KOPT-K1 (cell line): Measurements from ENCODE around the gene UBE2G1.
"Not testable (repeated sequence)": the region's sequence is repeated elsewhere in the genome, so short reads cannot be mapped to it uniquely, and the experiment has no call there.

Experiments used
- H3K27ac ChIP-seq: fragments of 200-600 bp; sonication (generic); 2 replicates; pipeline ENCODE4 v1.5.1; 2016; ENCODE audit warnings: antibody characterized with exemption, mild to moderate bottlenecking, low read depth, low read length; ENCODE audit not compliant: poor library complexity, severe bottlenecking
- H3K36me3 ChIP-seq: fragments of 200-600 bp; sonication (generic); 2 replicates; pipeline ENCODE4 v1.5.1; 2017; ENCODE audit warnings: antibody characterized with exemption, mild to moderate bottlenecking, low read length, moderate library complexity; ENCODE audit not compliant: insufficient read depth
- H3K9me3 ChIP-seq: fragments of 200-600 bp; sonication (generic); 2 replicates; pipeline ENCODE4 v1.5.1; 2017; ENCODE audit warnings: antibody characterized with exemption, low read length, mild to moderate bottlenecking; ENCODE audit not compliant: insufficient read depth, poor library complexity, severe bottlenecking

UBE2G1 gene

GRCh38 chr17:4387137-4387536 lies 20.7 kb upstream of the UBE2G1 start:
- no peaks in the 10 kb centered on the region for H3K9me3 ChIP-seq
- H3K27ac ChIP-seq, result no peak overlapping the region
- H3K36me3 ChIP-seq, result no peaks in the 10 kb centered on the region

GRCh38 chr17:4386406-4386805 lies 19.9 kb upstream of the UBE2G1 start:
- Histone ChIP-seq H3K36me3 (no peaks in the 10 kb centered on the region), H3K27ac (no peak overlapping the region), H3K9me3 (no peaks in the 10 kb centered on the region)

GRCh38 chr17:4381690-4382671 lies 15.5 kb upstream of the UBE2G1 start:
- no peaks in the 10 kb centered on the region for H3K36me3 ChIP-seq
- H3K27ac ChIP-seq, result peak overlapping the region; percentile 29
- H3K9me3 ChIP-seq, result no peaks in the 10 kb centered on the region

GRCh38 chr17:4378626-4379025 lies 12.2 kb upstream of the UBE2G1 start:
- Histone ChIP-seq H3K9me3 (no peaks in the 10 kb centered on the region), H3K36me3 (no peaks in the 10 kb centered on the region), H3K27ac (no peak overlapping the region)

- H3K9me3 ChIP-seq, H3K27ac ChIP-seq, H3K36me3 ChIP-seq: not testable (repeated sequence)
These were observed 10.8 kb upstream of the UBE2G1 start for GRCh38 chr17:4377247-4377646.

GRCh38 chr17:4375796-4376440 lies 9.4 kb upstream of the UBE2G1 start:
- H3K9me3 ChIP-seq, H3K36me3 ChIP-seq: not testable (repeated sequence)
- H3K27ac ChIP-seq, result peak overlapping the region; percentile 69

GRCh38 chr17:4375039-4375748 lies 8.7 kb upstream of the UBE2G1 start:
- Histone ChIP-seq H3K9me3 (no peaks in the 10 kb centered on the region), H3K27ac (peak overlapping the region; percentile 69), H3K36me3 (no peaks in the 10 kb centered on the region)

GRCh38 chr17:4369557-4370230 lies 3.2 kb upstream of the UBE2G1 start:
- Histone ChIP-seq H3K27ac (no peak overlapping the region), H3K9me3 (no peaks in the 10 kb centered on the region), H3K36me3 (no peaks in the 10 kb centered on the region)

GRCh38 chr17:4368341-4368740 lies 1.9 kb upstream of the UBE2G1 start:
- no peak overlapping the region for H3K27ac ChIP-seq
- H3K36me3 ChIP-seq, result no peaks in the 10 kb centered on the region; the same call in 1 of the 2 replicates
- H3K9me3 ChIP-seq, result no peaks in the 10 kb centered on the region

GRCh38 chr17:4367177-4367576 lies 702 bp upstream of the UBE2G1 start:
- peak overlapping the region; percentile 48 for H3K27ac ChIP-seq
- H3K9me3 ChIP-seq, result not testable (repeated sequence)

GRCh38 chr17:4365628-4366326 lies 698 bp downstream of the UBE2G1 start:
- Histone ChIP-seq H3K9me3 (no peaks in the 10 kb centered on the region), H3K27ac (peak overlapping the region; percentile 88), H3K36me3 (peaks cover 16% of the 10 kb centered on the region)

More at GRCh38 chr17:4367177-4367576, 702 bp upstream of the UBE2G1 start:
- not testable (repeated sequence) for H3K36me3 ChIP-seq

- Histone ChIP-seq H3K36me3 (peaks cover 22% of the 10 kb centered on the region), H3K27ac (peak overlapping the region; percentile 88), H3K9me3 (no peaks in the 10 kb centered on the region)
These were observed 1.3 kb downstream of the UBE2G1 start for GRCh38 chr17:4365103-4365627.

GRCh38 chr17:4364622-4365041 lies 1.8 kb downstream of the UBE2G1 start:
- peaks cover 22% of the 10 kb centered on the region for H3K36me3 ChIP-seq
- peak overlapping the region; percentile 88 for H3K27ac ChIP-seq

GRCh38 chr17:4362141-4362540 lies 4.3 kb downstream of the UBE2G1 start:
- no peaks in the 10 kb centered on the region for H3K9me3 ChIP-seq
- H3K27ac ChIP-seq, result no peak overlapping the region
- H3K36me3 ChIP-seq, result peaks cover 29% of the 10 kb centered on the region

More at GRCh38 chr17:4364622-4365041, 1.8 kb downstream of the UBE2G1 start:
- H3K9me3 ChIP-seq, result no peaks in the 10 kb centered on the region
